ENCODE results near the gene PPFIBP1.

The PPFIBP1 gene

GRCh38 chr12:27673101-27673718 is 149.2 kb downstream of the PPFIBP1 start:
- H3K9ac ChIP-seq (ENCODE audit: low read depth, low read length): no peak overlapping the region
- H3K9me3 ChIP-seq (ENCODE audit: control insufficient read depth, insufficient read depth, low read length): no peaks in the 10 kb centered on the region
- no peaks in the 10 kb centered on the region for H3K27me3 ChIP-seq (ENCODE audit: control insufficient read depth, insufficient read depth, low read length)
- no peak overlapping the region for H3K4me3 ChIP-seq (ENCODE audit: low read depth, low read length)
- H3K4me1 ChIP-seq (ENCODE audit: control insufficient read depth, insufficient read depth, low read length): no peaks in the 10 kb centered on the region
- peaks cover 9% of the 10 kb centered on the region; the same call in 1 of the 2 replicates for H3K36me3 ChIP-seq (ENCODE audit: control insufficient read depth, insufficient read depth, low read length)
- no peak overlapping the region for H3K27ac ChIP-seq (ENCODE audit: low read depth, low read length)

- H3K9me3 ChIP-seq (ENCODE audit: control insufficient read depth, insufficient read depth, low read length): no peaks in the 10 kb centered on the region
- peaks cover 11% of the 10 kb centered on the region for H3K36me3 ChIP-seq (ENCODE audit: control insufficient read depth, insufficient read depth, low read length)
- no peaks in the 10 kb centered on the region for H3K27me3 ChIP-seq (ENCODE audit: control insufficient read depth, insufficient read depth, low read length)
- no peaks in the 10 kb centered on the region for H3K4me1 ChIP-seq (ENCODE audit: control insufficient read depth, insufficient read depth, low read length)
- H3K27ac ChIP-seq (ENCODE audit: low read depth, low read length): no peak overlapping the region
- no peak overlapping the region for H3K4me3 ChIP-seq (ENCODE audit: low read depth, low read length)
- H3K9ac ChIP-seq (ENCODE audit: low read depth, low read length): no peak overlapping the region
Observed at GRCh38 chr12:27674989-27675388, 151.0 kb downstream of the PPFIBP1 start.

- H3K27ac ChIP-seq (ENCODE audit: low read depth, low read length): no peak overlapping the region
- no peak overlapping the region for H3K9ac ChIP-seq (ENCODE audit: low read depth, low read length)
- H3K9me3 ChIP-seq (ENCODE audit: control insufficient read depth, insufficient read depth, low read length): no peaks in the 10 kb centered on the region
- H3K4me1 ChIP-seq (ENCODE audit: control insufficient read depth, insufficient read depth, low read length): no peaks in the 10 kb centered on the region
- peaks cover 34% of the 10 kb centered on the region for H3K36me3 ChIP-seq (ENCODE audit: control insufficient read depth, insufficient read depth, low read length)
- H3K4me3 ChIP-seq (ENCODE audit: low read depth, low read length): no peak overlapping the region
- H3K27me3 ChIP-seq (ENCODE audit: control insufficient read depth, insufficient read depth, low read length): no peaks in the 10 kb centered on the region
Observed at GRCh38 chr12:27680619-27681018, 156.6 kb downstream of the PPFIBP1 start.

DNA sequence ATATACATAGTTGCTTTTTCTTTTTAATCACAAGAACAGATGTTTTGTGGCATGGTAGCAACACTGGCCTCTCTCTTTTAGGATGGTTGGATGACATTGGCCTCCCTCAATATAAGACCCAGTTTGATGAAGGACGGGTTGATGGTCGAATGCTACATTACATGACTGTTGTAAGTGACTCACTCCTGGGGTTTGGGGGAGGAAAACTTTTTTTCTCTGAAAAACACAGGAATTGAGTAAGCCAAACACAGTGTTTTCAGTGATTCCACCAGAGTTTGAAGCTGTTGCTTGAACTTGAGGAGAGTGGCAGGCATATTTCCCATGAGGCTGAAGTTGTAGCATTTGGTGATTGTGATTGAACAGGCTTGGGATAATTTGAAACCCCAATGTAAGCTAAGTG is 158.5 kb downstream of the PPFIBP1 start:
- H3K27me3 ChIP-seq (ENCODE audit: control insufficient read depth, insufficient read depth, low read length): no peaks in the 10 kb centered on the region
- H3K9ac ChIP-seq (ENCODE audit: low read depth, low read length): no peak overlapping the region
- no peak overlapping the region for H3K4me3 ChIP-seq (ENCODE audit: low read depth, low read length)
- H3K9me3 ChIP-seq (ENCODE audit: control insufficient read depth, insufficient read depth, low read length): no peaks in the 10 kb centered on the region
- H3K36me3 ChIP-seq (ENCODE audit: control insufficient read depth, insufficient read depth, low read length): peaks cover 32% of the 10 kb centered on the region
- no peak overlapping the region for H3K27ac ChIP-seq (ENCODE audit: low read depth, low read length)
- no peaks in the 10 kb centered on the region for H3K4me1 ChIP-seq (ENCODE audit: control insufficient read depth, insufficient read depth, low read length)

DNA sequence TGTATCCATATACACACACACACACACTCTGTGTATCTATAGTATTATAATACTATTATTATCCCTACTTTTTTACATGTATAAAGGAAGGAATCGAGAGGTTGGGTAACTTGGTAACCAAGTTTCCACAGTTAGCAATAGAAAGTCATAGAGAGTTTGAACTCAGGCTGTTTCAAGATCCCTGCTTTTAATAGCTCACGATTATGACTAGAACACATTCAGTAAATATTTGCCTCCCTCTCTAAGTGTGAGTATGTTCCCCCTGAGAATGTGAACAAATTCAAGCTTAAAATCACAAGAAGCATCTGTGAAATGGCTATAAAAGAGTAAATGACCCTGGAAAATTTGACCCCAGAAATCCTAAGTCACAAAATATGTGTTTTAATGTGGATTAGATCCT is 161.3 kb downstream of the PPFIBP1 start:
- H3K4me3 ChIP-seq (ENCODE audit: low read depth, low read length): no peak overlapping the region
- no peaks in the 10 kb centered on the region for H3K4me1 ChIP-seq (ENCODE audit: control insufficient read depth, insufficient read depth, low read length)
- peaks cover 44% of the 10 kb centered on the region for H3K36me3 ChIP-seq (ENCODE audit: control insufficient read depth, insufficient read depth, low read length)
- no peak overlapping the region for H3K27ac ChIP-seq (ENCODE audit: low read depth, low read length)
- no peaks in the 10 kb centered on the region for H3K9me3 ChIP-seq (ENCODE audit: control insufficient read depth, insufficient read depth, low read length)
- no peaks in the 10 kb centered on the region for H3K27me3 ChIP-seq (ENCODE audit: control insufficient read depth, insufficient read depth, low read length)
- H3K9ac ChIP-seq (ENCODE audit: low read depth, low read length): no peak overlapping the region

DNA sequence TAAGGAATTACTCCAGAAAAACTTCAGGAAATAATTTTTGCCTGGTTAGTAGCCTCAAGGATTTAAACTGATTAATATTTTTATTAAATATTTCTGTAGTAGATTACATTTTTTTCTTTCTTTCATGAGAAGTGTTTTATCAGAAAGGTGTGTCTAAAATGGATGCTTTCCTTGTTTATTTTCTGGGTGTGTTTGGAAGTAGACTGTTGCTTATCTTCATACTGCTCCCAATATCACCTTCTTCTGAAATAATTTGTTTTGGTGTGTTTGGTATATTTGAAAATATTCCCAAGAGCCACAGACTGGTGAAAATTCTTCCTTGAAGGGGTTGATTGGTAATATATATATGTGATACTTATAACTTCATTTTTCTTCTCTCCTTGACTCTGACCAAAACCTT is 162.1 kb downstream of the PPFIBP1 start:
- peaks cover 47% of the 10 kb centered on the region for H3K36me3 ChIP-seq (ENCODE audit: control insufficient read depth, insufficient read depth, low read length)
- H3K27me3 ChIP-seq (ENCODE audit: control insufficient read depth, insufficient read depth, low read length): no peaks in the 10 kb centered on the region
- H3K4me3 ChIP-seq (ENCODE audit: low read depth, low read length): no peak overlapping the region
- no peaks in the 10 kb centered on the region for H3K4me1 ChIP-seq (ENCODE audit: control insufficient read depth, insufficient read depth, low read length)
- H3K9ac ChIP-seq (ENCODE audit: low read depth, low read length): no peak overlapping the region
- H3K9me3 ChIP-seq (ENCODE audit: control insufficient read depth, insufficient read depth, low read length): no peaks in the 10 kb centered on the region
- H3K27ac ChIP-seq (ENCODE audit: low read depth, low read length): no peak overlapping the region

GRCh38 chr12:27688671-27689070 is 164.7 kb downstream of the PPFIBP1 start:
- no peak overlapping the region for H3K9ac ChIP-seq (ENCODE audit: low read depth, low read length)
- H3K4me1 ChIP-seq (ENCODE audit: control insufficient read depth, insufficient read depth, low read length): no peaks in the 10 kb centered on the region
- no peak overlapping the region for H3K27ac ChIP-seq (ENCODE audit: low read depth, low read length)
- H3K9me3 ChIP-seq (ENCODE audit: control insufficient read depth, insufficient read depth, low read length): no peaks in the 10 kb centered on the region
- H3K36me3 ChIP-seq (ENCODE audit: control insufficient read depth, insufficient read depth, low read length): peaks cover 61% of the 10 kb centered on the region
- H3K4me3 ChIP-seq (ENCODE audit: low read depth, low read length): no peak overlapping the region
- H3K27me3 ChIP-seq (ENCODE audit: control insufficient read depth, insufficient read depth, low read length): no peaks in the 10 kb centered on the region

DNA sequence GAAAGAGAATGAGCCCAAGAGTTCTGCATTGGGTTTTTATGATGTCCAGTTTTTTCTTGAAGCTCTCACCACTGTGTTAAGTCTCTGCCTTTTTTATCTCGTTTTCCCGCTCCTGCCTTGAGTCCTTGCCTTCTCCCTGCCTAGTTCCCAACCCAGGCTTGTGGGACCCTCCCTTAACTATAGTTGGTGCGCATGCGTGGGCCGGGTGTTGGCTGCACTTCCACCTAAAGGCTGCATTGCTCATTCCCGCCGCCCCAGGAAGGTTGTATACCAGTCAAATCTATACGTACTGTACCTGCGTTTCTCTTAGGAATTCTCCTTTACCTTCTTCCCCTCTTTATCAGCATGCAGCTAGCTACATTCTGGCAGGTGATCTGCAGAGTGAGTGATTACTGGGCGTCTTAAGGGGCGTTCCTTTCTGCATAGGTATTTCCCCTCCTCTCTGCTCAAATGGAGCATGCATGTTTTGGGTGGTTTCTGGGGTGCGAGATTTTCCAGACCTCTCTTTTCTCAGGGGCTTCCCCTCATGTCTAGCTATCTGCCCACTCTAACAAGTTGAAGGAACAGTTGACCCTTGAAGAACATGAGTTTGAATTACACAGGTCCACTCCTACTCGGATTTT is 165.7 kb downstream of the PPFIBP1 start:
- Histone ChIP-seq H3K4me3 (ENCODE audit: low read depth, low read length) (no peak overlapping the region), H3K9ac (ENCODE audit: low read depth, low read length) (no peak overlapping the region), H3K27ac (ENCODE audit: low read depth, low read length) (no peak overlapping the region), H3K27me3 (ENCODE audit: control insufficient read depth, insufficient read depth, low read length) (no peaks in the 10 kb centered on the region), H3K4me1 (ENCODE audit: control insufficient read depth, insufficient read depth, low read length) (no peaks in the 10 kb centered on the region), H3K36me3 (ENCODE audit: control insufficient read depth, insufficient read depth, low read length) (peaks cover 63% of the 10 kb centered on the region), H3K9me3 (ENCODE audit: control insufficient read depth, insufficient read depth, low read length) (no peaks in the 10 kb centered on the region)

- Histone ChIP-seq H3K9ac (ENCODE audit: low read depth, low read length) (no peak overlapping the region), H3K27ac (ENCODE audit: low read depth, low read length) (no peak overlapping the region), H3K9me3 (ENCODE audit: control insufficient read depth, insufficient read depth, low read length) (no peaks in the 10 kb centered on the region), H3K4me1 (ENCODE audit: control insufficient read depth, insufficient read depth, low read length) (no peaks in the 10 kb centered on the region), H3K4me3 (ENCODE audit: low read depth, low read length) (no peak overlapping the region), H3K27me3 (ENCODE audit: control insufficient read depth, insufficient read depth, low read length) (no peaks in the 10 kb centered on the region), H3K36me3 (ENCODE audit: control insufficient read depth, insufficient read depth, low read length) (peaks cover 44% of the 10 kb centered on the region)
Observed at GRCh38 chr12:27693403-27693802, 169.4 kb downstream of the PPFIBP1 start.

GRCh38 chr12:27695556-27696292 is 171.7 kb downstream of the PPFIBP1 start:
- Histone ChIP-seq H3K9me3 (ENCODE audit: control insufficient read depth, insufficient read depth, low read length) (no peaks in the 10 kb centered on the region), H3K9ac (ENCODE audit: low read depth, low read length) (no peak overlapping the region), H3K4me3 (ENCODE audit: low read depth, low read length) (no peak overlapping the region), H3K4me1 (ENCODE audit: control insufficient read depth, insufficient read depth, low read length) (no peaks in the 10 kb centered on the region), H3K27me3 (ENCODE audit: control insufficient read depth, insufficient read depth, low read length) (no peaks in the 10 kb centered on the region), H3K27ac (ENCODE audit: low read depth, low read length) (no peak overlapping the region), H3K36me3 (ENCODE audit: control insufficient read depth, insufficient read depth, low read length) (peaks cover 28% of the 10 kb centered on the region)

GRCh38 chr12:27696293-27696652 is 172.3 kb downstream of the PPFIBP1 start, which contains the start of gene REP15:
Gene REP15, plus strand, starts transcription at chr12:27696447. Its CDS starts 116 bp downstream, at chr12:27696563.
- H3K4me1 ChIP-seq (ENCODE audit: control insufficient read depth, insufficient read depth, low read length): no peaks in the 10 kb centered on the region
- H3K9me3 ChIP-seq (ENCODE audit: control insufficient read depth, insufficient read depth, low read length): no peaks in the 10 kb centered on the region
- no peaks in the 10 kb centered on the region for H3K27me3 ChIP-seq (ENCODE audit: control insufficient read depth, insufficient read depth, low read length)
- H3K36me3 ChIP-seq (ENCODE audit: control insufficient read depth, insufficient read depth, low read length): peaks cover 25% of the 10 kb centered on the region
- H3K27ac ChIP-seq (ENCODE audit: low read depth, low read length): no peak within 1 kb of the TSS
- H3K9ac ChIP-seq (ENCODE audit: low read depth, low read length): no peak within 1 kb of the TSS
- H3K4me3 ChIP-seq (ENCODE audit: low read depth, low read length): no peak within 1 kb of the TSS

Data from HUES48 (cell line).